ENCODE measurements around the gene RERG. TPM values are rescaled to one million over a fixed set of nuclear protein-coding genes. Genes with fewer than 3 reads are reported as not detected.

RERG gene
- total and polyA plus RNA-seq, 2 experiments from 2014 or later = 1.1 to 1.5 TPM

GRCh38 chr12:15142711-15143110 is 78.5 kb downstream of the RERG start (continued):
- TF ChIP-seq ZNF331 (CRISPR knock-in tag; IDR thresholded peaks at IDR 0.05; ENCODE audit: low read depth) = no peak
- no peak for TF ChIP-seq ZNF114 (CRISPR knock-in tag; IDR thresholded peaks at IDR 0.05)
- no peak for TF ChIP-seq JUNB (IDR thresholded peaks at IDR 0.05; ENCODE audit: unreplicated experiment)
- TF ChIP-seq CREB1 (CRISPR knock-in tag; IDR thresholded peaks at IDR 0.05; ENCODE audit: low read depth) = no peak

DNA sequence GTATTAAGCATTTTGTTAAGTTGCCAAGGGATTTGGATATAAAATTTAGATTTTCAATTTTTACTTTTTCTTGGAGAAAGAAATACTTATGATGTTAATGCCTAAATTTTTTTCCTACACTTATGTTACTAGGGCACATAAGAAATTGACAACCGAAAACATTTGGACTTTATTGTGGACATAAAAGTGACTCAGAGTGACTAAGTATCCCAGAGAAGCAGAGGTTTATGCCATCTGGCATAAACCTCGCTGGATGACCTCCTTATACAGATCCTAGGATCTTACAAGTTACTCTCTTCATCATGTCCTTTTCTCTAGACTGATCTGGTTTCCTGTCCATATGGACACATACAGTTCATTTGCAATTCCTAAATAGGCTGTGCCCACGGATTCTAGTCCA is 89.8 kb downstream of the RERG start:
- Histone ChIP-seq H2AFZ (no peak overlapping the region), H3K27ac (ENCODE audit: low read depth) (no peak overlapping the region), H3F3A (replicated peaks; ENCODE audit: low read depth) (no peaks in the 10 kb centered on the region), H3K9me2 (ENCODE audit: insufficient read depth) (no peaks in the 10 kb centered on the region), H3K4me3 (no peak overlapping the region), H4K20me1 (replicated peaks; ENCODE audit: insufficient read depth) (no peaks in the 10 kb centered on the region), H3K4me2 (no peak overlapping the region), H3K79me2 (replicated peaks; ENCODE audit: insufficient read depth) (no peaks in the 10 kb centered on the region), H3K4me1 (ENCODE audit: insufficient read depth) (no peaks in the 10 kb centered on the region), H3K27me3 (ENCODE audit: insufficient read depth) (no peaks in the 10 kb centered on the region), H3K36me3 (ENCODE audit: insufficient read depth) (no peaks in the 10 kb centered on the region)
- no peak overlapping the region for H3K27ac Mint-ChIP-seq
- TF ChIP-seq POLR2AphosphoS5 (IDR thresholded peaks at IDR 0.05; ENCODE audit: low read depth) (no peak), REST (IDR thresholded peaks at IDR 0.05; ENCODE audit: unreplicated experiment) (no peak), NANOG (IDR thresholded peaks at IDR 0.05; ENCODE audit: borderline replicate concordance) (no peak), ZNF462 (CRISPR knock-in tag; IDR thresholded peaks at IDR 0.05) (no peak), ETS1 (IDR thresholded peaks at IDR 0.05) (no peak), JUNB (IDR thresholded peaks at IDR 0.05; ENCODE audit: unreplicated experiment) (no peak), EZH2phosphoT487 (IDR thresholded peaks at IDR 0.05; ENCODE audit: unreplicated experiment) (no peak), ZNF331 (CRISPR knock-in tag; IDR thresholded peaks at IDR 0.05; ENCODE audit: low read depth) (no peak), CREB1 (CRISPR knock-in tag; IDR thresholded peaks at IDR 0.05; ENCODE audit: low read depth) (no peak), EZH2 (IDR thresholded peaks at IDR 0.05; ENCODE audit: low read depth, unreplicated experiment) (no peak), ZNF114 (CRISPR knock-in tag; IDR thresholded peaks at IDR 0.05) (no peak), STAT1 (IDR thresholded peaks at IDR 0.05; ENCODE audit: unreplicated experiment) (no peak)
- TF ChIP-seq, protein P1, sequence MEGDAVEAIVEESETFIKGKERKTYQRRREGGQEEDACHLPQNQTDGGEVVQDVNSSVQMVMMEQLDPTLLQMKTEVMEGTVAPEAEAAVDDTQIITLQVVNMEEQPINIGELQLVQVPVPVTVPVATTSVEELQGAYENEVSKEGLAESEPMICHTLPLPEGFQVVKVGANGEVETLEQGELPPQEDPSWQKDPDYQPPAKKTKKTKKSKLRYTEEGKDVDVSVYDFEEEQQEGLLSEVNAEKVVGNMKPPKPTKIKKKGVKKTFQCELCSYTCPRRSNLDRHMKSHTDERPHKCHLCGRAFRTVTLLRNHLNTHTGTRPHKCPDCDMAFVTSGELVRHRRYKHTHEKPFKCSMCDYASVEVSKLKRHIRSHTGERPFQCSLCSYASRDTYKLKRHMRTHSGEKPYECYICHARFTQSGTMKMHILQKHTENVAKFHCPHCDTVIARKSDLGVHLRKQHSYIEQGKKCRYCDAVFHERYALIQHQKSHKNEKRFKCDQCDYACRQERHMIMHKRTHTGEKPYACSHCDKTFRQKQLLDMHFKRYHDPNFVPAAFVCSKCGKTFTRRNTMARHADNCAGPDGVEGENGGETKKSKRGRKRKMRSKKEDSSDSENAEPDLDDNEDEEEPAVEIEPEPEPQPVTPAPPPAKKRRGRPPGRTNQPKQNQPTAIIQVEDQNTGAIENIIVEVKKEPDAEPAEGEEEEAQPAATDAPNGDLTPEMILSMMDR (conservative IDR thresholded peaks at IDR 0.05; ENCODE audit: low read depth in 2 of 2) = no peak
- no peaks in the 10 kb centered on the region for H3K36me3 Mint-ChIP-seq (ENCODE audit: low read depth)
- DNase-seq (ENCODE audit: low spot score) = no peak
- H3K9me3 Mint-ChIP-seq = no peaks in the 10 kb centered on the region
- no peak for ATAC-seq
- peaks cover 2% of the 10 kb centered on the region for H3K27me3 Mint-ChIP-seq (ENCODE audit: insufficient read depth, low read depth, poor library complexity)
- no peak overlapping the region for H3K4me3 Mint-ChIP-seq
- H3K4me1 Mint-ChIP-seq = no peaks in the 10 kb centered on the region
